Adipose tissue (tissue), 3 donors: ENCODE measurements around the gene NYAP2. TPM values are rescaled to one million over a fixed set of nuclear protein-coding genes. Genes with fewer than 3 reads are reported as not detected.

ENCODE experiments used
- H3K27ac ChIP-seq: one replicate; pipeline ENCODE4 v1.5.1; 2013; ENCODE audit warnings: low read depth, low read length
- WGBS, 3 donors: extraction: QIAGEN DNeasy Blood & Tissue Kit; methylation state at CpG; one replicate each; pipeline ENCODE4 v1.1.7; 2013; 5-methylcytosine and 5-hydroxymethylcytosine counted together
- polyA plus RNA-seq, 3 donors: library from polyadenylated mRNA; stranded (reverse); fragments of 200-250 nt; gene quantifications; one replicate each; pipeline ENCODE4 v1.2.3, GENCODE V29; 2013
- donor health status: healthy with polysubstance abuse.
- donor health status: Bipolar disorder and iron deficiency.
- donor health status: healthy.

Gene NYAP2
- polyA plus RNA-seq, 3 donors = 0.01 to 0.02 TPM; not detected in 1

DNA sequence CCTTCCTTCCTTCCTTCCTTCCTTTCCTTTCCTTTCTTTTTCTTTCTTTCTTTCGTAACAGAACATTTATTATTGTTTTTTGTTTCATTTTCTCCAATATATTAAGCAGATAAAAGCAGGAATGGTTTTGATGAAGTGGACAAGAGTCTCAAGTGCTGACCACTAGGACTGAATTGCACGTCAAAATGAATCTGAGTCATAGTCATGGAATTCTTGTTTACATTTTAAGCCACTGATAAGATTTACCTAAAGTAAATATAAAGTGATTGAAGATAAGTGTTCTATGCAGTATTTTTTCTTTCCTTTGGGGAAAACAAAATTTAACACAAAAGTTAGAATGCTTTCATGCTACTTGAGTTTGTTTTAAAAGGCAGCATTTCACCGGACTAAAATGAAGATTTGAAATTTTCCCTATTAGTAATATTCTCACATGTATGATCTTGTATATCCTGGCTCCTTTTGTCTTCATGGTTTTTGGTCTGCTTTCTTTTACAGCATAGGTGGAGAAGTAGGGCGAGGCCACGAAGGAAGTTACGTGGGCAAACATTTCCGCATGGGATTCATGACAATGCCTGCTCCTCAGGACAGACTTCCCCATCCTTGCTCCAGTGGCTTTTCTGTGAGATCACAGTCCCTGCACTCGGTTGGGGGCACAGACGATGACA lies 113.5 kb downstream of the NYAP2 start:
- WGBS, 3 donors = 79 to 83% (median 80%) methylated on average over 9 of the region's 9 CpGs
- no peak overlapping the region for H3K27ac ChIP-seq

DNA sequence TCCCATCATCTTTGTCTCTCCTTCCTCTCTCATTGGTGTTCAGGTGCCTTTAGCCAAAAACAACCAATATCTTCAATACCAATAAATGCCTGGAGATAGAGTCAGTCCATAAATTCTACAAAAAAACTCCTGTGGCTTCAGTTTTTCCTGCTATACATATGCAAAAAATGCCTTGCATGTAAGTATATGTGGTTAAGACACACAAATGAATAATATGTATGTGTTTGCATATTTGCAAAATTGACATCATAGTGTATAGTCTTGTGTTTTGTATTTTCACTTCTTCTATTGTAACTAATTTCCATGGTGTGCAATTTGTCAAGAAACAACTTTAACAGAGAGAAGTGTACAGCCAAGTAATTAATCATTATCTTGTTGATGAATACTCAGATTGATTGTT lies 115.5 kb downstream of the NYAP2 start:
- no peak overlapping the region for H3K27ac ChIP-seq

DNA sequence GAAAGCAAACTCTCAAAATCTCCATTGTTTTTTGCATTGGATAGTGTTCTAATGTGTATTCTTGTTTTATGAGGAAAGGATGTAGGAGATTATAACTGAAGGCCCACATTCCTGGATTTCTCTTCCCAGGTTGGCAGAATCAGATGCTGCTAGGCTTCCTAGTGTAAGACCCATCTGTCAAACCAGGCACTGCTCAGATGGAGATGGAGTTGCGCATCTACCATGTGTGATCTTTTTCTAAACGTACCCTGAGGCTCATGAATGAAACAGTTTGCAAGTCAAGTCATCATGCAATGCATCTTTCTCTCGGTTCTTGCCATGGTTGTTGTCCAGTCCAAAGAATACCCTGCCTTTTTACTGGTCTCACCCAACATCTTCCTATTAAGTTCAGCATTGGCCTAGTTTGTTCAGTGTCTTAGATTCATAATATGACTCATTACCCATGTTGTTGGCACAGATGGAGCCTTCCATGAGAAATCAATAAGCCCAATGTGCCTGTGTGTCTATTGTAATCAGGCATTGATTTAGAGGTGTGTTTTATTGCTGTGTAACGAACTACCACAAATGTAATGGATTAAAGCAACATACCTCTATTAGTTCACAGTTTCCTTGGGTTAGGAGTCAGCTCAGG lies 127.4 kb downstream of the NYAP2 start:
- H3K27ac ChIP-seq = no peak overlapping the region
- WGBS, 3 donors = 79 to 87% (median 81%) methylated on average over 4 of the region's 4 CpGs

DNA sequence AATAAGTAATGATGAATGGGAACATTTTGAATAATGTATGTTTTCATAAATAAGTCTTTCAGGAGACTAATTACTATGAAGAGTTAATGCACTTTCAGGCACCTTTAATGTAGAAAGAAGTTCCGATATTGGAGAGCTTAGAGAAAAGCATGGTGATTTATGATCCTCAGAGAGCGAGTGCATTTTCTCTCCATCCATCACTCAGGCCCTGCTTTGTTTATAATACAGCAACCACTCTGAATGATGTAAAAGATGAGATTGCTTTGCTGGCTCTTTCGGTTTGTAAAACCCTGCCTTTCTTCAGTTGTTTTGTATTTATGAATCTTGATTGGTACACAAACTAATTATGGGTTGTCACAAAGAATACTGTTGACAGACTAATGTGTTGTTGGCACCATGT lies 132.0 kb downstream of the NYAP2 start:
- WGBS, 3 donors = 39 to 65% (median 63%) methylated on average over 3 of the region's 3 CpGs
- H3K27ac ChIP-seq = no peak overlapping the region

DNA sequence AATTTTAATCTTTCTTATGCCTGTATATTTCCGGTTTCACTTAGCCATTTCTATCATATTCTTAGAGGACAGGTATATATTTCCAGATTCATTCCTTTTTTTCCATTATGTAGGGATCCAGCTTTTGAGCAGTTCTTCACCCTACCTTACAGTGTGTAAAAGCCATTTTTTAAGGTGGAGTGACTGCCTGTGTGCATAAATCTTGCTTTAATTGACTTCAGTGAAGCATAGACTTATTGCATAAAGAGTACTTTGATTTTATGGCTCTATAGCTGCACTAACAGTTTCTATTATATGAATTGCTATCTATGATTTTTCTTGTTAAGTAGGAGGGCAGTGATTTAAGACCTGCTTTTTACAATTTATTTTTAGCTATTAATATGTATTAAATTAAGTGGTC lies 132.6 kb downstream of the NYAP2 start:
- 70 to 94% (median 83%) methylated on average over 1 of the region's 1 CpG for WGBS, 3 donors
- H3K27ac ChIP-seq = no peak overlapping the region

DNA sequence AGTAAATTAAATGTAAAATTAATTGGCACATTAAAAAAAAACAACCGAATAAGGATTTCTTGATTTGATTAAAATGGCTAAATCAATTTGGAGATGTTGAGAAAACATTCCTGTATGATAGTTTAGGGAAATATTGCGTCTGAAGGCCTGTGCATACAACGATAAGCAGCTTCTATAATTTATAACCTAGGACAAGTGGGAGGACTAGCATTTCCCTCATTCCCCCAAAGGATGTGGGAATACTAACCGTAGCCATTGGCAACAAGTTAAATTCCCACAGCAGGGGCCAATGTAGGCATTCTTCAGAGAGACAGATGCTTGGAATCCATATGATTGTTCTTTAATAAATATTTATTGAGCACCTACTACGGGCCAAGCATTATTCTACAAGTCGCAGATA lies 134.5 kb downstream of the NYAP2 start:
- 57 to 59% (median 57%) methylated on average over 6 of the region's 6 CpGs for WGBS, 3 donors
- H3K27ac ChIP-seq = no peak overlapping the region

DNA sequence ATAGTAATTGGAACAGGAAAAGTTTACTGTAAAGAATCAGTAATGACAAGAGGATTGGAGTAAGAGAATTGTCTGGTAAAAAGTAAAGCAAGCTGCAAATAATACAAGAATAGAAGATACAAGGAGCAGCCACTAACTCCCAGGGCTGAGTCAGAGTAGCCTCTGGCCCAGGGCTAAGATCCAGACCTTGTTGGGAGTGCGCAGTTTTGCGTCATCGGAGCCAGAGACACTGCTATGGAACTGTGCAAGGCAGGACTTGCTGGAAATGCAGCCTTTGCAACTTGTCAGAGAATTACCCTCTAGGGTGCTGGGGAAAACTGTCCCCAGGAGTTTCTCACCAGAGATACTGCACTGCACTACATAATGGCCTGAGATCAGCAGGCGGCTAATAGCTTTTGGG lies 135.2 kb downstream of the NYAP2 start:
- 82 to 93% (median 87%) methylated on average over 4 of the region's 4 CpGs for WGBS, 3 donors
- no peak overlapping the region for H3K27ac ChIP-seq

DNA sequence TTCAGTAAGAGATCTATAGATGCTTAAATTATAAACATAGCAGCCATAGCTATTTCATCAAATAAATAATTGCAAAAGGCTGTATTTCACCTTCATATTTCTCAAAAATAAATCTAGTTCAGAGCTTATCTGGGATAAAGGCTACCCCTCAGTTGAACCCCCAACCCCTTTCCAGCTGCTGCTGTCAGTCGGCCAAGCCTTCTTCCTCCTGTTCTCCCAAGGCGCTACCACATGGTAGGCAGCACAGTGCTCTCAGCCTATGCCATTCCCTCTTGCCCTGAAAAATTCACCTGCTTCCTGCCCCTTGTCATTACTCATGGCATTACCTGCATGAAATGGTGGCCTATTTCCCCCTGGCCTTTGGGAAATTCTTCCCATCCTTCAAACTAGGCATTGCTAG lies 136.5 kb downstream of the NYAP2 start:
- WGBS, 3 donors = 86 to 98% (median 87%) methylated on average over 2 of the region's 2 CpGs
- no peak overlapping the region for H3K27ac ChIP-seq

DNA sequence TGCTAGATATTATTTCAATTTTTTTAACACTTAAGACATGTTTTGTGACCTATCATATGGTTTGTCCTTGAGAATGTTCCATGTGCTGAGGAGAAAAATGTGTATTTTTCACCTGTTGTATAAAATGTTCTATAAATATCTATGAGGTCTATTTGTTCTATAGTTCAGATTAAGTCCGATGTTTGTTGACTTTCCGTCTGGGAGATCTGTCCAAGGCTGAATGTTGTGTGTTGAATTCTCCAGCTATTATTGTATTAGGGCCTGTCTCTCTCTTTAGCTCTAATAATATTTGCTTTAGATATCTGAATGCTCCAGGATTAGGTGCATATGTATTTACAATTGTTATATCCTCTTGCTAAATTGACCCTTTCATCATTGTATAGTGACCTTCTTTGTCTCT lies 144.1 kb downstream of the NYAP2 start:
- 28 to 94% (median 79%) methylated on average over 2 of the region's 2 CpGs for WGBS, 3 donors

DNA sequence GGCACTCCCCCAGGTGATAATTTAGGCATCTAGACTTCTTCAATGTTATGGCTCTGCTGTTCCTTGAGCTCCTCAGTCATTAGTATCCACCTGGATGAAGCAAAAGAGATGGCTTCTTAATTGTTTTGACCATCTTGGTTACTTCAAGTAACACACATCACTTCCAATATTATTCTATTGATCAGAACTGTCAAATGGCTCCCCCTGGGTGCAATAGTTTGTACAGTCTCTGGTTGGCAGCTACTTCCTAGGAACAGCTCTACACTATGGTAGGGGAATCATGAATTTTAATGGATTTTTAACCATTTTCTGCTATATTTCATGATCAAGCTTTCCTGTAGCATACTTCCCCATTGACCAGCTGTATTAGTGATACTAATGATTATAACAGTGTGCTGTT lies 157.0 kb downstream of the NYAP2 start:
- H3K27ac ChIP-seq = no peak overlapping the region

More for the DNA sequence above, 144.1 kb downstream of the NYAP2 start:
- H3K27ac ChIP-seq = no peak overlapping the region

DNA sequence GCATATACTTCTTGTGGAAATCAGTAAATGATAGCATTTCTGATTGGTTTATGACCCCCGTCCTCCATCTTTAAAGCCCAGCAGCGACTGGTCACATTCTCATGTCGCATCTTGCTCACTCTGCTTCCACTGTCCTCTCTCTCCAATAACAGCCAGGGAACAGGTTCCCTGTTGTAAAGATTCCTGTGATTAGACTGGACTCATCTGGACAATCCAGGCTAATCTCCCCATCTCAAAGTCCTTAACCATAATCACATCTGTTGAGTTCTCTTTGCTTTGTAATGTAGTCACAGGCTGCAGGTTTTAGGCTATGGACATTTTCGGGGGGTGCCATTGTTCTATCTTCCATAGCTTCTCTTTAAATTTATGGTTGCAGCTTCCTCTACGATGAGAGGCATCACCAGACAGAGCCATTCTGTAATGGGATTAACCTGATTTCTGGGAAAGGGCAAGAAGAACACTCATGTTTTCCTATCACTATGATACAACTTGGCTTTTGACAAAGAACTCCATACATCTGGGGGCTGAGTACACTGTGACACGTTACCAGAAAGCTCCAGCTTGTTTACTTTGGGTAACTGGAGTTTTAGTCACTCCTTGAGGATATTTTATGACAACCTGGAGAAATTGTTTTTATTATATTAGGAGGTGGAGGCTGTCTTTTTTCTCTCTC lies 159.0 kb downstream of the NYAP2 start:
- H3K27ac ChIP-seq = no peak overlapping the region
- 64 to 84% (median 68%) methylated on average over 6 of the region's 6 CpGs for WGBS, 3 donors

DNA sequence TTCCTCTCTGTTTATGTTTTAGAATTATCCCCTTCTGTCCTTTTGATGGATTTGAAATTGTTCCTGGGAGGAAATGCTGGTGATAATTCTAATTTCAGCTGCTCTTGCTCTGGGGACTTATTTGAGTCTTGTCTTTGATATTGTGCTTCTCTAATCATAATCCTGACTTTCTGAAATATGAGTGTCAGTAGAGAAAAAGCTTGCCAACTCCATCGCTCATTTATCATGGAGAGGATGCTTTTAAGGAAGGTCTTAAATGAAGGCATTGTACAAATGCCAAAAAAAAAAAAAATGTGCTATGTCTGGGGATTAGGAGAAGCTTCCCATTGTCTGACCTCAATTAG lies 159.5 kb downstream of the NYAP2 start:
- H3K27ac ChIP-seq = no peak overlapping the region
- WGBS, 3 donors = 40 to 74% (median 43%) methylated on average over 1 of the region's 1 CpG

DNA sequence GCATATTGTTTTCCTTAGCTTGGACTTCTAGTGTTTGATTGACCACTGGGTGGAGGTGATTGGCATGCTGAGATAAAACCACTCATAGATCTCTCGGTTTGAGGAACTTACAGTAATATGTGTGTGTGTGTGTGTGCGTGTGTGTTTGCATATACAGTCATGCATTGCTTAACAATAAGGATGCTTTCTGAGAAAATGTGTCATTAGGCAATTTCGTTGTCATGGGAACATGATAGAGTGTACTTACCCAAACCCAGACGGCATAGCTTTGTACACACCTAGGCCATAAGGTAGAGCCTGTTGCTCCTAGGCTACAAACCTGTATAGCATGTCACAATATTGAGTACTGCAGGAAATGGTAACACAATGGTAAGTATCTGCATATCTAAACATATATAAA lies 167.3 kb downstream of the NYAP2 start:
- no peak overlapping the region for H3K27ac ChIP-seq
- WGBS, 3 donors = 54 to 70% (median 66%) methylated on average over 4 of the region's 4 CpGs

DNA sequence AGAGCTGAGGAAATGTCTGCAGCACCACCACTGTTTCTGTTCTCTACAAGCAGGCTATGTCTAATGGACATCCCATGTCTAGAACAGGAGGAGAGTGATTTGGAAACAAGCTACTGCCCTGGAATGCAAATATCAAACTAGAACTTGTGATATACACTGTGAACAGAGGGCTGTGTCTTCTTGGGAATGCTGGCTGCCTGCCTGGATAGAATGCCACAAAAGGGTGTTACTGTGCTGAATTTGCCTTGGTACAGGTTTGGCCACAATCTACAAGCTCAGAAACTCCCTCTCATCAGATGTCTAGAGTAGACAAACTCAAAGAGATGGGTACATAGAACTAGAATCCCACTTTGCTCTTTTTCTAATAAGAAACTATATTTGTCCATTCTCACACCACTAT lies 170.5 kb downstream of the NYAP2 start:
- no peak overlapping the region for H3K27ac ChIP-seq

DNA sequence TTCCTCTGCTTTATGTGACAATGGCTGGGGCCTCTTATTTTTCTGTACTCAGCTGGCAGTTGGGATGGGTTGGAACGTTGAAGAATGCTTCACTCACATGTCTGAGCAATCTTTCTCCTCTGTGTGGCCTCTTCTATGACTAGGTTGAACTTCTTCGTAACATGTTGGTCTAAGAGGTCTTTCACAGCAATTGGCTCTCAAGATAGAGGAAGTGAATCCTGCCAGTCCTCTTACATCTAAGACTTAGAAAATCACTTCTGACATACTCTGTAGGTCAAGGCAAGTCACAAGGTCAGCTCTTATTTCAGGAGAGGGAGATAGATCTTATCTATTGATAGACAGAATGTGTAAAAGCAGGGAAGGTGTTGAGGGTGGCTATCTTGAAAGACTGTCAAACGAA lies 174.1 kb downstream of the NYAP2 start:
- 59 to 70% (median 66%) methylated on average over 3 of the region's 3 CpGs for WGBS, 3 donors

DNA sequence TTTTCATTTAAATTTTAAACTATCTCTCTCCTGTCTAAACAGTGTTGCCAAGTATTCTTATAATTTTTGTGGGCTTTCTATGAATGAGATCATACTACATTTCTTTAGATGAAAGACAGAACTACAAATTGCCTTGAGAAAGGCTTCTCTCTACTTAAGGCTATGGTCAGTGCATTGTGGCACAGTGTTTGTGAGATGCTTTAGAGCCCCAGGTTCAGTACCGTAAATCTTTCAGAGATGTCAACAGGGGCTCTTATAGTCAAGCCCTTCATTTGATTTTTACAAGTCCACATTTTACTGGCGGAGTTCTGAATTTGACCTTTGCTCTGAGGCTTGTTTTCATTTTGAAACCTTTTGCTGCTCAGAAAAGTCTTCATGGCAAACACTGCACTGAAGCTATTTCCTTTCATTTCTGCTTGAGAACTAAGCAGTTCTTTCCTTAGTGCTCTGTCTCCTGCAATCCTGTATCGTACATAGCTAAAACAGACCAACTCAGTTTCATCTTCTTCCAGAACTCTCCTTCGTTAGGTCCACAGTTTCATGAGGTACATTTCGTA lies 175.2 kb downstream of the NYAP2 start:
- no peak overlapping the region for H3K27ac ChIP-seq

More for the DNA sequence above, 174.1 kb downstream of the NYAP2 start:
- H3K27ac ChIP-seq = no peak overlapping the region

DNA sequence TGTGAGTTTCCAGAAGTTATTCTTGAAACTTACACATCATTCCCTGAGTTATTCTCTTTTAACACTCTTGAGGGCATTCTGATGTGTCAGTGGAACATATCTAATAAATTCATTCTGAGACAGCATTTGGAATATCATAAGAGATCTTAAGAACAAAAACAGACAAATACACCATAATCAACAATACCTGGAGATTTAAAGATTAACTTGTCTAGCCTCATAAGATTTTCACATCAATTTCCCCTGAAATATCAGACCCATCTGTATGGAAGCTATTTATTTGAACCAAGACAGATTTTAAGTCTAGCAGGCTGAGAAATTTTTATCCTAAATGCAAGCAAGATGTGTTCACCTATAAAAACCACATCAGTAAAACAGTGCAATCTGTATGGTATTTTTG lies 181.6 kb downstream of the NYAP2 start:
- no peak overlapping the region for H3K27ac ChIP-seq

More for the DNA sequence above, 175.2 kb downstream of the NYAP2 start:
- 70 to 76% (median 72%) methylated on average over 5 of the region's 5 CpGs for WGBS, 3 donors

DNA sequence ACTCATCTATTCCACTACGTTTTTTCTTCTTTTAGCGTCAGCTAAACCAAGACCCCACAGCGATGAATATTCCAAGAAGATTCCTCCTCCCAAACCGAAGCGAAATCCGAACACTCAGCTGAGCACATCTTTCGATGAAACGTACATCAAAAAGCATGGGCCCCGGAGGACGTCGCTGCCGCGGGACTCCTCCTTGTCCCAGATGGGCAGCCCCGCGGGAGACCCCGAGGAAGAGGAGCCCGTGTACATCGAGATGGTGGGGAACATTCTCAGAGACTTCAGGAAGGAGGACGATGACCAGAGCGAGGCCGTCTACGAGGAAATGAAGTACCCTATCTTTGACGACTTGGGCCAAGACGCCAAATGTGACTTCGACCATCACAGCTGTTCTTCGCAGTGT lies 182.4 kb downstream of the NYAP2 start:
- WGBS, 3 donors = 93 to 94% (median 94%) methylated on average over 26 of the region's 26 CpGs
- H3K27ac ChIP-seq = no peak overlapping the region

DNA sequence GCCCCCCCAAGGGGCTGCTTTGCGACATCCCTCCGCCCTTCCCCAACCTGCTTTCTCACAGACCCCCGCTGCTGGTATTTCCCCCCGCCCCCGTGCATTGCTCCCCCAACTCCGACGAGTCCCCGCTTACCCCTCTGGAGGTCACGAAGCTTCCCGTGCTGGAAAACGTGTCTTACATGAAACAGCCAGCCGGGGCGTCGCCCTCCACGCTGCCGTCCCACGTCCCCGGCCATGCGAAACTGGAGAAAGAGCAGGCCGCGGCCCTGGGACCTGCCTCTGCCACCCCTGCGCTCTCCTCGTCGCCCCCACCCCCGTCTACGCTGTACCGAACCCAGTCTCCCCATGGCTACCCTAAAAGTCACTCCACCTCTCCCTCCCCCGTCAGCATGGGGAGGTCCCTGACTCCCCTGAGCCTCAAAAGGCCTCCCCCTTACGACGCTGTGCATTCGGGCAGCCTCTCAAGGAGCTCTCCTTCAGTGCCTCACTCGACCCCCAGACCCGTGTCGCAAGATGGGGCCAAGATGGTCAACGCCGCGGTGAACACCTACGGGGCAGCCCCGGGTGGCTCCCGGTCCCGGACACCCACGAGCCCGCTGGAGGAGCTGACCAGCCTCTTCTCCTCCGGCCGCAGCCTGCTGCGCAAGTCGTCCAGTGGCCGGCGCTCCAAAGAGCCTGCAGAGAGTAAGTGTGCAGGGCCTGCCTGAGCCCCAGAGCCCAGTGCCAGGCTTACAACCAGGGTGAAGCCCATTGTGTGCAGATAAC lies 183.0 kb downstream of the NYAP2 start:
- 94 to 95% (median 95%) methylated on average over 48 to 49 of the region's 49 CpGs for WGBS, 3 donors

More for the DNA sequence above, 183.0 kb downstream of the NYAP2 start:
- H3K27ac ChIP-seq = no peak overlapping the region
